Hepatocyte (in vitro differentiated cells): Measurements from ENCODE around the gene SPATS2. TPM values are rescaled to one million over a fixed set of nuclear protein-coding genes. Genes with fewer than 3 reads are reported as not detected.

ENCODE experiments used
- DNase-seq: peaks from one replicate; pipeline ENCODE4 v3.0.0-alpha.2; 2016; ENCODE audit warnings: low spot score
- H2AFZ ChIP-seq: fragments of 200-600 bp; sonication (generic); 2 replicates; pipeline ENCODE4 v1.6.0; 2016; ENCODE audit warnings: antibody characterized with exemption, mild to moderate bottlenecking
- H3K27ac ChIP-seq: fragments of 200-600 bp; sonication (generic); 2 replicates; pipeline ENCODE4 v1.5.1; 2016; ENCODE audit warnings: mild to moderate bottlenecking
- H3K27me3 ChIP-seq: fragments of 200-600 bp; sonication (generic); 2 replicates; pipeline ENCODE4 v1.6.1; 2016
- H3K36me3 ChIP-seq: fragments of 200-600 bp; sonication (generic); replicated peaks from 2 replicates; pipeline ENCODE4 v1.5.1; 2016; ENCODE audit warnings: low read depth; ENCODE audit not compliant: insufficient read depth
- H3K4me1 ChIP-seq: fragments of 200-600 bp; sonication (generic); 2 replicates; pipeline ENCODE4 v1.5.1; 2016; ENCODE audit warnings: mild to moderate bottlenecking, moderate library complexity; ENCODE audit not compliant: insufficient read depth
- H3K4me2 ChIP-seq: fragments of 200-600 bp; sonication (generic); 2 replicates; pipeline ENCODE4 v1.6.0; 2016
- H3K4me3 ChIP-seq: fragments of 200-600 bp; sonication (generic); 2 replicates; pipeline ENCODE4 v1.5.1; 2016; ENCODE audit warnings: mild to moderate bottlenecking
- H3K79me2 ChIP-seq: fragments of 200-600 bp; sonication (generic); 2 replicates; pipeline ENCODE4 v1.6.0; 2017; ENCODE audit warnings: mild to moderate bottlenecking
- H3K9me2 ChIP-seq: fragments of 200-600 bp; sonication (generic); replicated peaks from 2 replicates; pipeline ENCODE4 v1.6.0; 2017; ENCODE audit warnings: mild to moderate bottlenecking; ENCODE audit not compliant: insufficient read depth
- H3K9me3 ChIP-seq: fragments of 200-600 bp; sonication (generic); 2 replicates; pipeline ENCODE4 v1.5.1; 2016; ENCODE audit warnings: low read depth, mild to moderate bottlenecking
- H4K20me1 ChIP-seq: fragments of 200-600 bp; sonication (generic); 2 replicates; pipeline ENCODE4 v1.6.0; 2016; ENCODE audit warnings: mild to moderate bottlenecking; ENCODE audit not compliant: insufficient read depth, poor library complexity, severe bottlenecking
- CTCF ChIP-seq: fragments of 200-600 bp; sonication (generic); IDR thresholded peaks from 2 replicates; pipeline ENCODE4 v1.5.1; 2016; ENCODE audit warnings: antibody characterized with exemption, mild to moderate bottlenecking; ENCODE audit not compliant: poor library complexity
- EZH2 ChIP-seq: fragments of 200-600 bp; sonication (generic); IDR thresholded peaks from 2 replicates; pipeline ENCODE4 v1.6.1; 2016; ENCODE audit warnings: antibody characterized with exemption, mild to moderate bottlenecking, borderline replicate concordance
- EZH2phosphoT487 ChIP-seq: fragments of 200-600 bp; sonication (generic); IDR thresholded peaks from one replicate; pipeline ENCODE4 v1.6.1; 2018; ENCODE audit warnings: antibody characterized with exemption, mild to moderate bottlenecking, low read depth, moderate library complexity; ENCODE audit not compliant: unreplicated experiment, severe bottlenecking
- WGBS: methylation state at CpG from one replicate; pipeline ENCODE4 v1.1.6; 2016; ENCODE audit warnings: low lambda C conversion rate; ENCODE audit errors: missing lambda C conversion rate; 5-methylcytosine and 5-hydroxymethylcytosine counted together
- polyA plus RNA-seq: library from polyadenylated mRNA; unstranded; fragments of >200 nt; fragmentation: Nextera tagmentation; extraction: Ambion mirVana; gene quantifications from 2 replicates; pipeline ENCODE4 v1.2.1, GENCODE V29; 2016
- total RNA-seq: library from RNA; depleted of rRNA; stranded (reverse); fragments of >200 nt; gene quantifications from 2 replicates; pipeline ENCODE4 v1.2.3, GENCODE V29; 2014

Gene SPATS2
- total and polyA plus RNA-seq, 2 experiments from 2014 or later = 24.9 to 39.8 TPM

GRCh38 chr12:49366652-49367380 lies 446 bp upstream of the SPATS2 start:
- H3K9me3 ChIP-seq = no peaks in the 10 kb centered on the region
- TF ChIP-seq EZH2 (no peak), CTCF (peak; percentile 34), EZH2phosphoT487 (no peak)
- no peaks in the 10 kb centered on the region for H3K27me3 ChIP-seq
- H3K4me2 ChIP-seq = peak overlapping the region; percentile 91
- H3K9me2 ChIP-seq = no peaks in the 10 kb centered on the region
- H3K4me3 ChIP-seq = peak overlapping the region; percentile 80
- H4K20me1 ChIP-seq = peaks cover 8% of the 10 kb centered on the region
- H3K36me3 ChIP-seq = no peaks in the 10 kb centered on the region
- H3K79me2 ChIP-seq = peaks cover 41% of the 10 kb centered on the region
- peaks cover 22% of the 10 kb centered on the region for H3K4me1 ChIP-seq
- H2AFZ ChIP-seq = peak overlapping the region; percentile 92
- peak; percentile 98 for DNase-seq
- H3K27ac ChIP-seq = peak overlapping the region; percentile 97
- under 1% methylated on average over 69 of the region's 97 CpGs for WGBS

GRCh38 chr12:49368240-49368600 lies 958 bp downstream of the SPATS2 start:
- WGBS = 12% methylated on average over 3 of the region's 3 CpGs
- Histone ChIP-seq H3K27me3 (no peaks in the 10 kb centered on the region), H3K9me3 (no peaks in the 10 kb centered on the region), H3K4me3 (peak overlapping the region; percentile 61), H3K79me2 (peaks cover 56% of the 10 kb centered on the region), H3K9me2 (no peaks in the 10 kb centered on the region), H3K36me3 (no peaks in the 10 kb centered on the region), H4K20me1 (peaks cover 8% of the 10 kb centered on the region), H3K4me2 (peak overlapping the region; percentile 91), H3K27ac (peak overlapping the region; percentile 97), H3K4me1 (peaks cover 22% of the 10 kb centered on the region), H2AFZ (peak overlapping the region; percentile 48)
- no peak for TF ChIP-seq EZH2
- TF ChIP-seq EZH2phosphoT487 = no peak
- no peak for TF ChIP-seq CTCF
- no peak for DNase-seq

- no peak overlapping the region for H2AFZ ChIP-seq
- DNase-seq = peak; percentile 51
These were observed 2.3 kb downstream of the SPATS2 start for GRCh38 chr12:49369411-49370145.

More at GRCh38 chr12:49369411-49370145, 2.3 kb downstream of the SPATS2 start:
- H3K4me3 ChIP-seq = no peak overlapping the region
- no peaks in the 10 kb centered on the region for H3K36me3 ChIP-seq
- H3K9me2 ChIP-seq = no peaks in the 10 kb centered on the region
- H3K27ac ChIP-seq = peak overlapping the region; percentile 12
- peaks cover 8% of the 10 kb centered on the region for H4K20me1 ChIP-seq
- peaks cover 69% of the 10 kb centered on the region for H3K79me2 ChIP-seq
- 55% methylated on average over 6 of the region's 6 CpGs for WGBS
- TF ChIP-seq EZH2 = no peak
- TF ChIP-seq EZH2phosphoT487 = no peak
- peak; percentile 31 for TF ChIP-seq CTCF
- H3K27me3 ChIP-seq = no peaks in the 10 kb centered on the region
- H3K4me1 ChIP-seq = peaks cover 22% of the 10 kb centered on the region
- peak overlapping the region; percentile 91 for H3K4me2 ChIP-seq
- no peaks in the 10 kb centered on the region for H3K9me3 ChIP-seq
